Measurements from ENCODE around the gene DCLK2. TPM values are rescaled to one million over a fixed set of nuclear protein-coding genes. Genes with fewer than 3 reads are reported as not detected.

The DCLK2 gene
- total and polyA plus RNA-seq, 2 of the 13 experiments (the other 11 are each of a cell fraction or from before 2014, with no cell fraction given) = not detected

- ChIA-PET POLR2A (no interaction called here), CTCF (ENCODE audit: low intra/inter-chr PET ratio, low total read pairs) (no interaction called here)
- in situ Hi-C loops (cut with HindIII; ENCODE audit: extremely low pct_ligation_motif_present, low pct_unique_long_range_greater_than_20kb) = no loop called here
- H3K4me1 ChIP-seq (ENCODE audit: insufficient read depth, low read length) = no peaks in the 10 kb centered on the region
- H3K4me3 ChIP-seq (replicated peaks in 1 of 3; ENCODE audit: insufficient read depth in 1 of 3, low read depth in 2 of 3, low read length in 3 of 3) = no peak overlapping the region
- intact Hi-C loops (cut with micrococcal nuclease; ENCODE audit: unreplicated experiment) = no loop called here
- H3K27me3 ChIP-seq (ENCODE audit: control insufficient read depth in 1 of 2, insufficient read depth in 2 of 2, low read length in 2 of 2) = no peaks in the 10 kb centered on the region
- no peak overlapping the region for H3K4me2 ChIP-seq (ENCODE audit: low read depth, low read length)
- DNase-seq (ENCODE audit: low spot score) = no peak
- H4K20me1 ChIP-seq (ENCODE audit: insufficient read depth, low read length) = no peaks in the 10 kb centered on the region
- no peak for FAIRE-seq
- BruUV-seq (replicated peaks) = no TSS peak
- H2AFZ ChIP-seq (ENCODE audit: low read length) = no peak overlapping the region
- H3K36me3 ChIP-seq (replicated peaks in 1 of 2; ENCODE audit: control insufficient read depth in 1 of 2, insufficient read depth in 2 of 2, low read length in 2 of 2) = no peaks in the 10 kb centered on the region
- H3K27ac ChIP-seq (ENCODE audit: extremely low read length, insufficient read depth, low read length) = no peak overlapping the region
- 14% methylated on average over 1 of the region's 1 CpG for WGBS (ENCODE audit: low lambda C conversion rate)
- no peak overlapping the region for H3K9ac ChIP-seq (ENCODE audit: insufficient read depth, low read depth, low read length)
- no peak for ATAC-seq
- H3K79me2 ChIP-seq (ENCODE audit: insufficient read depth, low read length) = no peaks in the 10 kb centered on the region
- no peaks in the 10 kb centered on the region for H3K9me3 ChIP-seq (ENCODE audit: low read length)
- TF ChIP-seq ZSCAN25 (CRISPR knock-in tag; IDR thresholded peaks at IDR 0.05) = no peak
- TF ChIP-seq EED (CRISPR knock-in tag; IDR thresholded peaks at IDR 0.05) = no peak
- TF ChIP-seq TEAD3 (CRISPR knock-in tag; optimal IDR thresholded peaks at IDR 0.05; ENCODE audit: borderline replicate concordance) = no peak
- no peak for TF ChIP-seq ZNF256 (CRISPR knock-in tag; conservative IDR thresholded peaks at IDR 0.05)
- no peak for TF ChIP-seq NFYC (CRISPR knock-in tag; IDR thresholded peaks at IDR 0.05)
- TF ChIP-seq ZNF124 (CRISPR knock-in tag; IDR thresholded peaks at IDR 0.05) = no peak
- TF ChIP-seq DZIP1 (CRISPR knock-in tag; IDR thresholded peaks at IDR 0.05) = no peak
- TF ChIP-seq, protein P1, sequence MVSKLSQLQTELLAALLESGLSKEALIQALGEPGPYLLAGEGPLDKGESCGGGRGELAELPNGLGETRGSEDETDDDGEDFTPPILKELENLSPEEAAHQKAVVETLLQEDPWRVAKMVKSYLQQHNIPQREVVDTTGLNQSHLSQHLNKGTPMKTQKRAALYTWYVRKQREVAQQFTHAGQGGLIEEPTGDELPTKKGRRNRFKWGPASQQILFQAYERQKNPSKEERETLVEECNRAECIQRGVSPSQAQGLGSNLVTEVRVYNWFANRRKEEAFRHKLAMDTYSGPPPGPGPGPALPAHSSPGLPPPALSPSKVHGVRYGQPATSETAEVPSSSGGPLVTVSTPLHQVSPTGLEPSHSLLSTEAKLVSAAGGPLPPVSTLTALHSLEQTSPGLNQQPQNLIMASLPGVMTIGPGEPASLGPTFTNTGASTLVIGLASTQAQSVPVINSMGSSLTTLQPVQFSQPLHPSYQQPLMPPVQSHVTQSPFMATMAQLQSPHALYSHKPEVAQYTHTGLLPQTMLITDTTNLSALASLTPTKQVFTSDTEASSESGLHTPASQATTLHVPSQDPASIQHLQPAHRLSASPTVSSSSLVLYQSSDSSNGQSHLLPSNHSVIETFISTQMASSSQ (IDR thresholded peaks at IDR 0.05; ENCODE audit: low read depth) = no peak
- TF ChIP-seq, protein P1 (CRISPR knock-in tag; IDR thresholded peaks at IDR 0.05; ENCODE audit: borderline replicate concordance) = no peak
- no peak for TF ChIP-seq PHB2 (IDR thresholded peaks at IDR 0.05; ENCODE audit: partially characterized antibody)
- TF ChIP-seq ZNF576 (CRISPR knock-in tag; IDR thresholded peaks at IDR 0.05) = no peak
- TF ChIP-seq MAFF (IDR thresholded peaks at IDR 0.05; ENCODE audit: low read depth, low read length) = no peak
- TF ChIP-seq ZNF652 (CRISPR knock-in tag; IDR thresholded peaks at IDR 0.05; ENCODE audit: borderline replicate concordance, low read depth) = no peak
- no peak for TF ChIP-seq NFKBIZ (CRISPR knock-in tag; IDR thresholded peaks at IDR 0.05)
- TF ChIP-seq EHMT2 (IDR thresholded peaks at IDR 0.05; ENCODE audit: borderline replicate concordance, low read depth, low read length) = no peak
- TF ChIP-seq TBX2 (CRISPR knock-in tag; IDR thresholded peaks at IDR 0.05; ENCODE audit: borderline replicate concordance) = no peak
- TF ChIP-seq ZNF12 (CRISPR knock-in tag; IDR thresholded peaks at IDR 0.05) = no peak
- no peak for TF ChIP-seq DNMT1 (CRISPR knock-in tag; IDR thresholded peaks at IDR 0.05)
- TF ChIP-seq ZNF224 (CRISPR knock-in tag; IDR thresholded peaks at IDR 0.05) = no peak
Observed at GRCh38 chr4:150150629-150151062, 72.4 kb downstream of the DCLK2 start.
